Lower lobe of right lung (tissue), 2 donors: ENCODE data around the gene SLC48A1. TPM values are rescaled to one million over a fixed set of nuclear protein-coding genes. Genes with fewer than 3 reads are reported as not detected.

ENCODE experiments used
- ATAC-seq, 2 donors: fragments of 200-7000 bp; cut with Tn5 transposase; one replicate each; pipeline ENCODE4 v1.9.1; 2020 to 2022; ENCODE audit warnings: mild to moderate bottlenecking in 2 of 2, moderate library complexity in 2 of 2
- DNase-seq: peaks from one replicate; pipeline ENCODE4 v3.0.0-alpha.2; 2020
- H3K27ac ChIP-seq: fragments of 200-600 bp; one replicate; pipeline ENCODE4 v1.8.0; 2022
- H3K27me3 ChIP-seq: fragments of 200-600 bp; one replicate; pipeline ENCODE4 v1.8.0; 2022; ENCODE audit warnings: low read depth
- H3K36me3 ChIP-seq: fragments of 200-600 bp; one replicate; pipeline ENCODE4 v1.8.0; 2022; ENCODE audit warnings: mild to moderate bottlenecking
- H3K4me1 ChIP-seq: fragments of 200-600 bp; one replicate; pipeline ENCODE4 v1.8.0; 2022
- H3K4me3 ChIP-seq: fragments of 200-600 bp; one replicate; pipeline ENCODE4 v1.8.0; 2022; ENCODE audit warnings: mild to moderate bottlenecking
- H3K9me3 ChIP-seq: fragments of 200-600 bp; one replicate; pipeline ENCODE4 v1.8.0; 2022
- intact Hi-C: fragments of 100-400 bp; cut with DNase I; formaldehyde crosslinking; loops from one replicate; pipeline ENCODE4 v1.11.0; 2022
- total RNA-seq: library from RNA; stranded (reverse); fragmentation: NEBNext Ultra II Directional; extraction: Animal tissue kit (Norgen Biotek cat#: 25700); gene quantifications from one replicate; pipeline ENCODE4 v1.2.1, GENCODE V29; 2021
- TF ChIP-seq, protein P1 (sequence below): fragments of 200-600 bp; IDR thresholded peaks from one replicate; pipeline ENCODE4 v1.8.0; 2022; ENCODE audit warnings: antibody characterized with exemption, mild to moderate bottlenecking
- donor health status: DM: no; HTN: yes; CAD: no; lungs with severe emphysema.

The SLC48A1 gene
- total RNA-seq, 1 donor from 2014 or later: 39.9 TPM

DNA sequence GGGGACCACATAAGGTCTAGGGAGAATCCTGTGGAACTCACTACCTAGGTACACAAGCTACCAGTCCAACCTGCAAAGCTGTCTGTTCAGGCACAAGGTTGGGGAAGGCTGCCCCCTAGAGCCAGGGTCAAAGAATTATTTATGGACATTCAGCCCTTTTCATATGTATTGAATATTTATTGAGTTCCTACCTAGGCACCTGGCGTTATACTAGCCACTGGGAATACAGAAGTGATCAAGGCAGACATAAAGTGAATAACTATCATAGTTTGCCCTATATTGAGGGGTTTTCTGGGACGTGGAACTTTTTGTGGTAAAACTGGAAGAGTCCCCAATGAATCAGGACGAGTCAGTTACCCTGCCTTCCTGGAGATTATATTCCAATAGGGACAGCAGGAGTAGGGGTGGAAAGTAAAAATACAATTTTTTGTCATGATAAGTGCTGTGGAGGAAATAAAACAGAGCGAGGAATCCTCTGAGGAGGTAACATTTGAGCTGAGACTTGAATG, 5.8 kb upstream of the SLC48A1 start:
- no peaks in the 10 kb centered on the region for H3K27me3 ChIP-seq
- ATAC-seq: peak; percentile 58 to 60
- intact Hi-C loops: no loop called here
- peak; percentile 47 for DNase-seq
- H3K4me1 ChIP-seq: peaks cover 23% of the 10 kb centered on the region
- no peak overlapping the region for H3K4me3 ChIP-seq
- no peak overlapping the region for H3K27ac ChIP-seq
- H3K9me3 ChIP-seq: no peaks in the 10 kb centered on the region
- no peaks in the 10 kb centered on the region for H3K36me3 ChIP-seq
- TF ChIP-seq, protein P1, sequence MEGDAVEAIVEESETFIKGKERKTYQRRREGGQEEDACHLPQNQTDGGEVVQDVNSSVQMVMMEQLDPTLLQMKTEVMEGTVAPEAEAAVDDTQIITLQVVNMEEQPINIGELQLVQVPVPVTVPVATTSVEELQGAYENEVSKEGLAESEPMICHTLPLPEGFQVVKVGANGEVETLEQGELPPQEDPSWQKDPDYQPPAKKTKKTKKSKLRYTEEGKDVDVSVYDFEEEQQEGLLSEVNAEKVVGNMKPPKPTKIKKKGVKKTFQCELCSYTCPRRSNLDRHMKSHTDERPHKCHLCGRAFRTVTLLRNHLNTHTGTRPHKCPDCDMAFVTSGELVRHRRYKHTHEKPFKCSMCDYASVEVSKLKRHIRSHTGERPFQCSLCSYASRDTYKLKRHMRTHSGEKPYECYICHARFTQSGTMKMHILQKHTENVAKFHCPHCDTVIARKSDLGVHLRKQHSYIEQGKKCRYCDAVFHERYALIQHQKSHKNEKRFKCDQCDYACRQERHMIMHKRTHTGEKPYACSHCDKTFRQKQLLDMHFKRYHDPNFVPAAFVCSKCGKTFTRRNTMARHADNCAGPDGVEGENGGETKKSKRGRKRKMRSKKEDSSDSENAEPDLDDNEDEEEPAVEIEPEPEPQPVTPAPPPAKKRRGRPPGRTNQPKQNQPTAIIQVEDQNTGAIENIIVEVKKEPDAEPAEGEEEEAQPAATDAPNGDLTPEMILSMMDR: peak; percentile 70

DNA sequence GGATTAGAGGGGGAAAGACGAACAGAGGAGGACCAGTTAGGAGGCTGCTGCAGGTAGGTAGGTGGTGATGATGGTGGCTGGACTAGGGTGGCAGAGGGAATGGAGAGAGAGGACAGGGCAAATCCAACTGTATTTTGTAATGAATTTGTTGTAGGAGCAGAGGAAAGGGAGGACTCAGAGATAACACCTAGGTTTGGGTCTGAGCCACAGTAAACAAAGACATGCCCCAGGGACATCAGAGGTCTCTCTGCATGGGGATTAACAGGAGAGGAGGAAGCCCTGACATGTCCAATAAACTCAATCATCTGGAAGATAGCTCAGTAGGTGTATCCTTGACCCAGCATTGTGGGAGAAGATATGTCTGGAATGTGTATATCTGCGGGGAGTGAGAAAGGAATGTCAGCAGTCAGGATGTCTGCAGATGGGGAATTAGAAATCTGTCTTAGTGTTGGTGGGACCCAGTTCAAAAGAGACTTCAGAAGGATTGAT, 4.7 kb upstream of the SLC48A1 start:
- no peak overlapping the region for H3K27ac ChIP-seq
- ATAC-seq: no peak
- H3K36me3 ChIP-seq: no peaks in the 10 kb centered on the region
- no peak for DNase-seq
- H3K9me3 ChIP-seq: no peaks in the 10 kb centered on the region
- intact Hi-C loops: no loop called here
- no peaks in the 10 kb centered on the region for H3K27me3 ChIP-seq
- TF ChIP-seq, protein P1: no peak
- H3K4me3 ChIP-seq: no peak overlapping the region
- peaks cover 28% of the 10 kb centered on the region for H3K4me1 ChIP-seq

DNA sequence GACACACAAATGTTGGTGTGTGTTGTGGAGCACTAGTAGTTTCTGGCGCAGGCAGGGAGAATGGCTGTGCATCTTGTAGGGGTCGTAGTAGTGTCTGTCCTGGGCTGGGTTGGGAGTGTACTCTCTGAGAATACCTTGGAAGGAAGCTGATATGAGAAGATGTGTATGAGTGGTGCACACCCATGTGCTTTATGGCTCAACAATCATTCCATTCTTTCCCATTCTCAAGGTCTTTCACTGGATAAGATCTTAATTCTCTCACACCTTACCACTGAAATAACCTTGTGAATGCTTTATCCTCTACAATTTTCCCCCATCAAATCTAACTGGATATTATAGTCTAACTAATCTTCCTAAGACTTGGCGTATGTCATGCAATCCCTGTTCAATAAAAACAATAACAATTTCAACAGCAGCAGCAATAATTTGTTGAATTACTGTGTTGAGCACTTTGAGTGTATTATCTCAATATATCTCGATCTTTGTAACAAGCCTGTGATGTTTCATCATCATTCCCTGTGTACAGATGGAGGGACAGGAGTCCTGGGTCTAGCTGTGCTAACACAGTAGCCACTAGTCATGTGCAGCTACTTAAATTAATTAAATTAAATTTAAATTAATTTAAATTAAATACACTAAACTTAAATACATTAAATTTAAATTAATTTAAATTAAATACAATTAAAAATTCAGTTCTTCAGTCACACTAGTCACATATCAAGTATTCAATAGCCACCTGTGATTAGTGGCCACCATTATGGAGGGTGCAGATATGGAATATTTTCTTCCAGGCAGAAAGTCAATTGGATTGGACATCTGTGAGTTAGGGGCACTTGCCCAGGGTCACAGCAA, 3.6 kb upstream of the SLC48A1 start:
- H3K36me3 ChIP-seq: no peaks in the 10 kb centered on the region
- no peak overlapping the region for H3K27ac ChIP-seq
- ATAC-seq (no peak), DNase-seq (no peak)
- intact Hi-C loops: no loop called here
- H3K4me1 ChIP-seq: peaks cover 38% of the 10 kb centered on the region
- no peak overlapping the region for H3K4me3 ChIP-seq
- H3K9me3 ChIP-seq: no peaks in the 10 kb centered on the region
- no peaks in the 10 kb centered on the region for H3K27me3 ChIP-seq
- TF ChIP-seq, protein P1: no peak

DNA sequence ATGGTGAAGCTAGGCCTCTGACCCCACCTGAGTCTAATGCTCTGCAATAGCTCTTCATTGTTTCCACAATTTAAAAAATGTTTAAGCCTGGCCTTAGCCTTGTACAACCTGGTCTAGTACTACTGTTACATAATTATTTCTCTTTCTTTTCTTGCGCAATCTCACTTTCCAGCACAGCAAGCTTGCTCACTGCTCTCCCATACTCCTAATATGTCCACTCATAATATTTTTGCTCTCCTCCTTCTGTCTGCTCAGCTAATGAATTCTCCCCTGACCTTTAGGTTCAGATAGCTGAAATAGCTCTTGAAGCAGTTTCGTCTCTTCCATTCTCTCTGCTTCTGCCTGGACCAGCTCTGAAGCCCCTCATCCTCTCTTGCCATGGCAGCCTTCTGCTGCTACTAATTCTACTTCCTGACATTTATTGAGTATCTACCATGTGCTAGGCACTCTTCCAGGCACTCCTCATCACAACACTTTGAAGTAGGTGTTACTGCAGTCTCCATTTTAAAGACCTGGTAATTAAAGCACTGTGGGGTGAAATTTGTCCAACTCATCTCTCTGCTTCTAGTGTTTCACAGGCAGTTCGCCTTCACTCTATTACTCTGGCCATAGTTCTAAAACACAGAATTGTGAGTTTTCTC, 2.8 kb upstream of the SLC48A1 start:
- ATAC-seq (peak; percentile 59 to 73), DNase-seq (peak; percentile 19)
- H3K9me3 ChIP-seq: no peaks in the 10 kb centered on the region
- no peaks in the 10 kb centered on the region for H3K27me3 ChIP-seq
- H3K4me1 ChIP-seq: peaks cover 45% of the 10 kb centered on the region
- peak overlapping the region; percentile 34 for H3K27ac ChIP-seq
- no peaks in the 10 kb centered on the region for H3K36me3 ChIP-seq
- intact Hi-C loops: no loop called here
- TF ChIP-seq, protein P1: no peak
- H3K4me3 ChIP-seq: no peak overlapping the region

DNA sequence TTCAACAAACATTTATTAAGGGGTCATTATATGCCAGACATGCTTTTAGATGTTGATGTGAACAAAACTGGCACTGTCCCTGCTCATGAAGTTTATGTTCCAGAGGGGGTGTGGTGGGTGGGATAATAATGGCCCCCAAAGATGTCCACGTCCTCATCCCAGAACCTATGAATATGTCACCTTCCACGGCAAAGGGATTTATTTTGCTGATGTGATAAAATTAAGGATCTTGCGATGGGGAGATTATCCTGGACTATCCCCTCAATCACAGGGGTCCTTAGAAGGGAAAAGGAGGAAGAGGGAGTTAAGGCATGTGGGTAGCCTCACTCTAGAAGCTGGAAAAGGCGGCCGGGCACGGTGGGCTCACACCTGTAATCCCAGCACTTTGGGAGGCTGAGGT, 1.7 kb upstream of the SLC48A1 start:
- Histone ChIP-seq H3K4me1 (peaks cover 56% of the 10 kb centered on the region), H3K9me3 (no peaks in the 10 kb centered on the region), H3K36me3 (no peaks in the 10 kb centered on the region), H3K4me3 (no peak overlapping the region), H3K27me3 (no peaks in the 10 kb centered on the region), H3K27ac (no peak overlapping the region)
- intact Hi-C loops: no loop called here
- DNase-seq (peak; percentile 27), ATAC-seq (no peak)
- TF ChIP-seq, protein P1: no peak
